ENCODE measurements around the gene UPB1. TPM values are rescaled to one million over a fixed set of nuclear protein-coding genes. Genes with fewer than 3 reads are reported as not detected.

UPB1 gene
- total RNA-seq, 6 donors from 2014 or later = 0.91 to 9.4 (median 1.4) TPM

- 71 to 94% methylated on average over 3 to 7 of the region's 7 CpGs for WGBS, 2 donors
- DNase-seq = no peak
- H3K9me3 ChIP-seq = no peaks in the 10 kb centered on the region
- H3K4me3 ChIP-seq = no peak overlapping the region
- H3K27ac ChIP-seq = peak overlapping the region in 3 of 4 donors; percentile 44 to 68 (median 46)
- no peaks in the 10 kb centered on the region for H3K27me3 ChIP-seq
- TF ChIP-seq EP300 (IDR thresholded peaks at IDR 0.05) = no peak
- no peak for TF ChIP-seq POLR2AphosphoS5 (IDR thresholded peaks at IDR 0.05)
- no peak for TF ChIP-seq CTCF (IDR thresholded peaks at IDR 0.05)
- TF ChIP-seq POLR2A (IDR thresholded peaks at IDR 0.05) = no peak
- peak in 1 of 2 donors; percentile 3 for ATAC-seq (ENCODE audit: low FRiP score in 2 of 2)
- H3K4me1 ChIP-seq = peaks cover 8 to 47% (median 24%) of the 10 kb centered on the region in 4 donors
- peaks cover 41 to 96% (median 76%) of the 10 kb centered on the region in 4 donors for H3K36me3 ChIP-seq
Measured at GRCh38 chr22:24543185-24543601, 48.1 kb downstream of the UPB1 start.

GRCh38 chr22:24543679-24544243 lies 48.6 kb downstream of the UPB1 start:
- peak in 1 of 2 donors; percentile 57 for DNase-seq
- ATAC-seq (ENCODE audit: low FRiP score in 2 of 2) = peak in 1 of 2 donors; percentile 8
- peaks cover 8 to 47% (median 24%) of the 10 kb centered on the region in 4 donors for H3K4me1 ChIP-seq
- WGBS, 2 donors = 90% methylated on average over 11 of the region's 11 CpGs; no CpG with 5 or more reads in 1 of the 2 donors
- H3K27me3 ChIP-seq = no peaks in the 10 kb centered on the region
- TF ChIP-seq POLR2AphosphoS5 (IDR thresholded peaks at IDR 0.05) = no peak
- no peak for TF ChIP-seq CTCF (IDR thresholded peaks at IDR 0.05)
- no peak for TF ChIP-seq POLR2A (IDR thresholded peaks at IDR 0.05)
- TF ChIP-seq EP300 (IDR thresholded peaks at IDR 0.05) = no peak
- no peaks in the 10 kb centered on the region for H3K9me3 ChIP-seq
- peaks cover 41 to 91% (median 78%) of the 10 kb centered on the region in 4 donors for H3K36me3 ChIP-seq
- H3K27ac ChIP-seq = peak overlapping the region in 2 of 4 donors; percentile 46 to 68
- no peak overlapping the region for H3K4me3 ChIP-seq

- ATAC-seq (ENCODE audit: low FRiP score in 2 of 2) = no peak
- H3K9me3 ChIP-seq = no peaks in the 10 kb centered on the region
- peaks cover 15 to 56% (median 38%) of the 10 kb centered on the region in 4 donors for H3K36me3 ChIP-seq
- peaks cover 17 to 62% (median 35%) of the 10 kb centered on the region in 4 donors for H3K4me1 ChIP-seq
- DNase-seq = peak in 1 of 2 donors; percentile 37
- H3K27ac ChIP-seq = no peak overlapping the region
- TF ChIP-seq POLR2A (IDR thresholded peaks at IDR 0.05) (no peak), POLR2AphosphoS5 (IDR thresholded peaks at IDR 0.05) (no peak), EP300 (IDR thresholded peaks at IDR 0.05) (no peak), CTCF (IDR thresholded peaks at IDR 0.05) (no peak)
- WGBS, 2 donors = 94% methylated on average over 4 of the region's 4 CpGs; no CpG with 5 or more reads in 1 of the 2 donors
- H3K27me3 ChIP-seq = no peaks in the 10 kb centered on the region
- H3K4me3 ChIP-seq = no peak overlapping the region
Measured at GRCh38 chr22:24548812-24549211, 53.7 kb downstream of the UPB1 start.

GRCh38 chr22:24550028-24550901 lies 55.1 kb downstream of the UPB1 start:
- ATAC-seq (ENCODE audit: low FRiP score in 2 of 2) = no peak

More at GRCh38 chr22:24550028-24550901, 55.1 kb downstream of the UPB1 start:
- Histone ChIP-seq H3K4me3 (no peak overlapping the region), H3K27ac (peak overlapping the region in 3 of 4 donors; percentile 12 to 27 (median 18)), H3K36me3 (peaks cover 15 to 47% (median 29%) of the 10 kb centered on the region in 4 donors), H3K9me3 (no peaks in the 10 kb centered on the region), H3K4me1 (peaks cover 22 to 54% (median 36%) of the 10 kb centered on the region in 4 donors), H3K27me3 (no peaks in the 10 kb centered on the region)
- DNase-seq = peak in 1 of 2 donors; percentile 48
- WGBS, 2 donors = 77 to 88% methylated on average over 5 to 8 of the region's 8 CpGs
- TF ChIP-seq EP300 (IDR thresholded peaks at IDR 0.05) = no peak
- TF ChIP-seq POLR2AphosphoS5 (IDR thresholded peaks at IDR 0.05) = no peak
- no peak for TF ChIP-seq POLR2A (IDR thresholded peaks at IDR 0.05)
- TF ChIP-seq CTCF (IDR thresholded peaks at IDR 0.05) = no peak
